Measurements from ENCODE around the gene ARPP21.

- no peak for TF ChIP-seq POLR2A (IDR thresholded peaks at IDR 0.05; ENCODE audit: low read length)
- TF ChIP-seq GATA1 (IDR thresholded peaks at IDR 0.05; ENCODE audit: low read depth, low read length), result no peak
Observed at GRCh38 chr3:35679409-35680080, 40.2 kb downstream of the ARPP21 start.
